Stimulated activated CD8-positive, alpha-beta memory T cell treated with anti-CD3 and anti-CD28 coated beads, Interleukin-4, amount 100 ng/mL, for 48 hours (primary cell): ENCODE results near the gene MYO1B.

ENCODE experiments used
- DNase-seq: peaks from one replicate; pipeline ENCODE4 v3.0.0-alpha.2; 2020

The MYO1B gene

GRCh38 chr2:191327484-191327883, 82.3 kb downstream of the MYO1B start:
- DNase-seq, result no peak

- DNase-seq, result no peak
These were observed 83.1 kb downstream of the MYO1B start for GRCh38 chr2:191328150-191328809.

- DNase-seq, result no peak
These were observed 84.6 kb downstream of the MYO1B start for GRCh38 chr2:191329841-191330240.

GRCh38 chr2:191333911-191334357, 88.7 kb downstream of the MYO1B start:
- no peak for DNase-seq

GRCh38 chr2:191335875-191336464, 90.8 kb downstream of the MYO1B start:
- DNase-seq, result no peak

GRCh38 chr2:191341436-191341835, 96.2 kb downstream of the MYO1B start:
- no peak for DNase-seq

GRCh38 chr2:191343796-191344338, 98.7 kb downstream of the MYO1B start:
- DNase-seq, result no peak

GRCh38 chr2:191345788-191346187, 100.6 kb downstream of the MYO1B start:
- no peak for DNase-seq

- no peak for DNase-seq
These were observed 102.0 kb downstream of the MYO1B start for GRCh38 chr2:191347154-191347553.

- no peak for DNase-seq
These were observed 102.7 kb downstream of the MYO1B start for GRCh38 chr2:191347881-191348280.

- no peak for DNase-seq
These were observed 104.8 kb downstream of the MYO1B start for GRCh38 chr2:191349990-191350389.

- no peak for DNase-seq
These were observed 105.6 kb downstream of the MYO1B start for GRCh38 chr2:191350826-191351225.

GRCh38 chr2:191351298-191351697, 106.1 kb downstream of the MYO1B start:
- no peak for DNase-seq

- no peak for DNase-seq
These were observed 106.7 kb downstream of the MYO1B start for GRCh38 chr2:191351921-191352320.

GRCh38 chr2:191352536-191352935, 107.3 kb downstream of the MYO1B start:
- DNase-seq, result no peak

- DNase-seq, result no peak
These were observed 110.1 kb downstream of the MYO1B start for GRCh38 chr2:191355170-191355758.

GRCh38 chr2:191357678-191358077, 112.5 kb downstream of the MYO1B start:
- no peak for DNase-seq

- DNase-seq, result no peak
These were observed 113.3 kb downstream of the MYO1B start for GRCh38 chr2:191358325-191359025.

GRCh38 chr2:191359133-191359532, 113.9 kb downstream of the MYO1B start:
- DNase-seq, result no peak

- DNase-seq, result no peak
These were observed 115.7 kb downstream of the MYO1B start for GRCh38 chr2:191360918-191361317.

- no peak for DNase-seq
These were observed 117.6 kb downstream of the MYO1B start for GRCh38 chr2:191362841-191363240.

GRCh38 chr2:191363267-191363666, 118.1 kb downstream of the MYO1B start:
- DNase-seq, result no peak

GRCh38 chr2:191365089-191365488, 119.9 kb downstream of the MYO1B start:
- no peak for DNase-seq

GRCh38 chr2:191366199-191366598, 121.0 kb downstream of the MYO1B start:
- DNase-seq, result no peak
